ENCODE data around the gene CHST11.

Gene CHST11

DNA sequence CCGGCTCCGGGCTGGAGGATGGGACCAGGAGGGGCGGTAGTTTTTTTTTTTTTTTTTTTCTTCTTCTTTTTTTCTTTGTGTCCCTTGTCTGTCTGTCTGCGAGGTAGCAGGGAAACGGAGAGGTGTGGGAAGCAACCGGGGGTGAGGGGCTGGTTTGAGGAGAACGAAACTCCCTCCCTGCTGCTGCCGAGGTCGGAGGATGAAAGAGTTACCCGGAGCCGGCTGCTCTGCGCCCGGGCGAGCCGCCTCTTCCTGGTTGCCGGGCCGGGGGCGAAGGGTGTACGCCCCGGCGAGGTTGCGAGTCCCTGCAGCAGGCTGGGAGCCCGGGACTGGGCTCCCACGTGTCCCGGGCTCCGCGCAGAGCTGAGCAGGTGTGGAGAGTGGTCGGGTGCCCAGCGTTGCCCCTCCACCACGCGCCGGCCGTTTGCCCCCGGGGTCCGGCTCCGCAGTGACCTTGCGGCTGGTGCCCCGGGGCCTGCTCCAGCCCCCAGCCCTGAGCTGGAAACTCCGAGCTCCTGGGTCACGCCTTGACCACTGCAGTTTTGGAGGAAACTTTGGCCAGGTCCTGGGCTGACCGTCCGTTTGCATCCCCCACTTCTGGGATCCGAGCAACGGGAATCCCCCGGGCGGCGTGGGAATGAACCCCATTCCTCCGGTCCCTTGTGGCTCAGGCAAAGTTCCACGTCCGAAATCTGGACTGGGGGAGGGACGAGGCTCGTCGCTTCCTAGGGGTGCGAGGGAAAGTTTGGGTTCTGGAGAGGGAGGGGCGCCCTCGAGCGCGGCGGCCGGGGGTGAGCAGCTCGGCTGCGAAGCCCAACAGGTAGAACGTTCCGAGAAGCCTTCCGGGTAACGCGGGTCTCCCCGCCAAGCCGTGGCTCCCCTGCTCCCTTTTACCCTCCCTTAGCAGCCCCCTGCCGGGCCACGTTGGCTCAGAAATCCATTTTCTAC, 1.3 kb downstream of the CHST11 start (continued):
- TF ChIP-seq ZNF354C (tag by site-specific recombination; IDR thresholded peaks at IDR 0.05; ENCODE audit: borderline replicate concordance, low read depth) (no peak), ZNF473 (tag by site-specific recombination; IDR thresholded peaks at IDR 0.05) (no peak), BCL11B (tag by site-specific recombination; IDR thresholded peaks at IDR 0.05; ENCODE audit: low read depth) (peak; percentile 81), EGR2 (tag by site-specific recombination; IDR thresholded peaks at IDR 0.05; ENCODE audit: low read depth) (peak; percentile 71), ZFP69B (tag by site-specific recombination; IDR thresholded peaks at IDR 0.05) (no peak), YY1 (tag by site-specific recombination; IDR thresholded peaks at IDR 0.05) (no peak), KLF10 (tag by site-specific recombination; IDR thresholded peaks at IDR 0.05) (no peak), ZXDB (tag by site-specific recombination; IDR thresholded peaks at IDR 0.05) (0 out of 2 replicates have a peak, but pooled peaks have one; percentile 3), RBAK (tag by site-specific recombination; IDR thresholded peaks at IDR 0.05) (no peak), ZBTB17 (tag by site-specific recombination; IDR thresholded peaks at IDR 0.05) (0 out of 2 replicates have a peak, but pooled peaks have one; percentile 42), GLI4 (tag by site-specific recombination; IDR thresholded peaks at IDR 0.05) (no peak), ZNF132 (tag by site-specific recombination; IDR thresholded peaks at IDR 0.05; ENCODE audit: borderline replicate concordance) (no peak), ZNF48 (tag by site-specific recombination; IDR thresholded peaks at IDR 0.05) (no peak), OVOL3 (tag by site-specific recombination; IDR thresholded peaks at IDR 0.05) (no peak), SP7 (tag by site-specific recombination; IDR thresholded peaks at IDR 0.05) (no peak), ZFHX2 (tag by site-specific recombination; conservative IDR thresholded peaks at IDR 0.05) (peak; percentile 55), SCRT2 (tag by site-specific recombination; IDR thresholded peaks at IDR 0.05) (peak; percentile 98), ZNF112 (tag by site-specific recombination; IDR thresholded peaks at IDR 0.05) (no peak), GLIS2 (tag by site-specific recombination; IDR thresholded peaks at IDR 0.05) (peak; percentile 70), ZNF24 (tag by site-specific recombination; IDR thresholded peaks at IDR 0.05) (no peak), ZNF335 (tag by site-specific recombination; conservative IDR thresholded peaks at IDR 0.05) (peak; percentile 67), ZNF223 (tag by site-specific recombination; IDR thresholded peaks at IDR 0.05) (no peak), ZNF366 (tag by site-specific recombination; conservative IDR thresholded peaks at IDR 0.05) (peak; percentile 39; the same call in 1 of the 2 replicates), ZNF426 (tag by site-specific recombination; IDR thresholded peaks at IDR 0.05) (no peak), ZNF830 (tag by site-specific recombination; IDR thresholded peaks at IDR 0.05; ENCODE audit: low read depth) (no peak), ZSCAN16 (tag by site-specific recombination; IDR thresholded peaks at IDR 0.05) (no peak; the same call in 1 of the 2 replicates), ZBTB7A (tag by site-specific recombination; IDR thresholded peaks at IDR 0.05; ENCODE audit: low read depth) (no peak), PRDM1 (tag by site-specific recombination; IDR thresholded peaks at IDR 0.05) (peak; percentile 62; the same call in 1 of the 2 replicates)
- TF ChIP-seq, protein P1, sequence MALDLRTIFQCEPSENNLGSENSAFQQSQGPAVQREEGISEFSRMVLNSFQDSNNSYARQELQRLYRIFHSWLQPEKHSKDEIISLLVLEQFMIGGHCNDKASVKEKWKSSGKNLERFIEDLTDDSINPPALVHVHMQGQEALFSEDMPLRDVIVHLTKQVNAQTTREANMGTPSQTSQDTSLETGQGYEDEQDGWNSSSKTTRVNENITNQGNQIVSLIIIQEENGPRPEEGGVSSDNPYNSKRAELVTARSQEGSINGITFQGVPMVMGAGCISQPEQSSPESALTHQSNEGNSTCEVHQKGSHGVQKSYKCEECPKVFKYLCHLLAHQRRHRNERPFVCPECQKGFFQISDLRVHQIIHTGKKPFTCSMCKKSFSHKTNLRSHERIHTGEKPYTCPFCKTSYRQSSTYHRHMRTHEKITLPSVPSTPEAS (tag by site-specific recombination; IDR thresholded peaks at IDR 0.05): no peak
- TF ChIP-seq, protein P2, sequence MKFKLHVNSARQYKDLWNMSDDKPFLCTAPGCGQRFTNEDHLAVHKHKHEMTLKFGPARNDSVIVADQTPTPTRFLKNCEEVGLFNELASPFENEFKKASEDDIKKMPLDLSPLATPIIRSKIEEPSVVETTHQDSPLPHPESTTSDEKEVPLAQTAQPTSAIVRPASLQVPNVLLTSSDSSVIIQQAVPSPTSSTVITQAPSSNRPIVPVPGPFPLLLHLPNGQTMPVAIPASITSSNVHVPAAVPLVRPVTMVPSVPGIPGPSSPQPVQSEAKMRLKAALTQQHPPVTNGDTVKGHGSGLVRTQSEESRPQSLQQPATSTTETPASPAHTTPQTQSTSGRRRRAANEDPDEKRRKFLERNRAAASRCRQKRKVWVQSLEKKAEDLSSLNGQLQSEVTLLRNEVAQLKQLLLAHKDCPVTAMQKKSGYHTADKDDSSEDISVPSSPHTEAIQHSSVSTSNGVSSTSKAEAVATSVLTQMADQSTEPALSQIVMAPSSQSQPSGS (tag by site-specific recombination; IDR thresholded peaks at IDR 0.05; ENCODE audit: low read depth): no peak
- TF ChIP-seq, protein P3, sequence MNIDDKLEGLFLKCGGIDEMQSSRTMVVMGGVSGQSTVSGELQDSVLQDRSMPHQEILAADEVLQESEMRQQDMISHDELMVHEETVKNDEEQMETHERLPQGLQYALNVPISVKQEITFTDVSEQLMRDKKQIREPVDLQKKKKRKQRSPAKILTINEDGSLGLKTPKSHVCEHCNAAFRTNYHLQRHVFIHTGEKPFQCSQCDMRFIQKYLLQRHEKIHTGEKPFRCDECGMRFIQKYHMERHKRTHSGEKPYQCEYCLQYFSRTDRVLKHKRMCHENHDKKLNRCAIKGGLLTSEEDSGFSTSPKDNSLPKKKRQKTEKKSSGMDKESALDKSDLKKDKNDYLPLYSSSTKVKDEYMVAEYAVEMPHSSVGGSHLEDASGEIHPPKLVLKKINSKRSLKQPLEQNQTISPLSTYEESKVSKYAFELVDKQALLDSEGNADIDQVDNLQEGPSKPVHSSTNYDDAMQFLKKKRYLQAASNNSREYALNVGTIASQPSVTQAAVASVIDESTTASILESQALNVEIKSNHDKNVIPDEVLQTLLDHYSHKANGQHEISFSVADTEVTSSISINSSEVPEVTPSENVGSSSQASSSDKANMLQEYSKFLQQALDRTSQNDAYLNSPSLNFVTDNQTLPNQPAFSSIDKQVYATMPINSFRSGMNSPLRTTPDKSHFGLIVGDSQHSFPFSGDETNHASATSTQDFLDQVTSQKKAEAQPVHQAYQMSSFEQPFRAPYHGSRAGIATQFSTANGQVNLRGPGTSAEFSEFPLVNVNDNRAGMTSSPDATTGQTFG (tag by site-specific recombination; IDR thresholded peaks at IDR 0.05; ENCODE audit: borderline replicate concordance): no peak
- TF ChIP-seq, protein P4, sequence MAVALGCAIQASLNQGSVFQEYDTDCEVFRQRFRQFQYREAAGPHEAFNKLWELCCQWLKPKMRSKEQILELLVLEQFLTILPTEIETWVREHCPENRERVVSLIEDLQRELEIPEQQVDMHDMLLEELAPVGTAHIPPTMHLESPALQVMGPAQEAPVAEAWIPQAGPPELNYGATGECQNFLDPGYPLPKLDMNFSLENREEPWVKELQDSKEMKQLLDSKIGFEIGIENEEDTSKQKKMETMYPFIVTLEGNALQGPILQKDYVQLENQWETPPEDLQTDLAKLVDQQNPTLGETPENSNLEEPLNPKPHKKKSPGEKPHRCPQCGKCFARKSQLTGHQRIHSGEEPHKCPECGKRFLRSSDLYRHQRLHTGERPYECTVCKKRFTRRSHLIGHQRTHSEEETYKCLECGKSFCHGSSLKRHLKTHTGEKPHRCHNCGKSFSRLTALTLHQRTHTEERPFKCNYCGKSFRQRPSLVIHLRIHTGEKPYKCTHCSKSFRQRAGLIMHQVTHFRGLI (tag by site-specific recombination; IDR thresholded peaks at IDR 0.05): peak; percentile 94
- TF ChIP-seq, protein P5, sequence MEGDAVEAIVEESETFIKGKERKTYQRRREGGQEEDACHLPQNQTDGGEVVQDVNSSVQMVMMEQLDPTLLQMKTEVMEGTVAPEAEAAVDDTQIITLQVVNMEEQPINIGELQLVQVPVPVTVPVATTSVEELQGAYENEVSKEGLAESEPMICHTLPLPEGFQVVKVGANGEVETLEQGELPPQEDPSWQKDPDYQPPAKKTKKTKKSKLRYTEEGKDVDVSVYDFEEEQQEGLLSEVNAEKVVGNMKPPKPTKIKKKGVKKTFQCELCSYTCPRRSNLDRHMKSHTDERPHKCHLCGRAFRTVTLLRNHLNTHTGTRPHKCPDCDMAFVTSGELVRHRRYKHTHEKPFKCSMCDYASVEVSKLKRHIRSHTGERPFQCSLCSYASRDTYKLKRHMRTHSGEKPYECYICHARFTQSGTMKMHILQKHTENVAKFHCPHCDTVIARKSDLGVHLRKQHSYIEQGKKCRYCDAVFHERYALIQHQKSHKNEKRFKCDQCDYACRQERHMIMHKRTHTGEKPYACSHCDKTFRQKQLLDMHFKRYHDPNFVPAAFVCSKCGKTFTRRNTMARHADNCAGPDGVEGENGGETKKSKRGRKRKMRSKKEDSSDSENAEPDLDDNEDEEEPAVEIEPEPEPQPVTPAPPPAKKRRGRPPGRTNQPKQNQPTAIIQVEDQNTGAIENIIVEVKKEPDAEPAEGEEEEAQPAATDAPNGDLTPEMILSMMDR (tag by site-specific recombination; IDR thresholded peaks at IDR 0.05): peak; percentile 57; the same call in 1 of the 2 replicates

Data from HEK293 (cell line).